ENCODE results near the gene OSCAR. TPM values are rescaled to one million over a fixed set of nuclear protein-coding genes. Genes with fewer than 3 reads are reported as not detected.

Gene OSCAR, protein sequence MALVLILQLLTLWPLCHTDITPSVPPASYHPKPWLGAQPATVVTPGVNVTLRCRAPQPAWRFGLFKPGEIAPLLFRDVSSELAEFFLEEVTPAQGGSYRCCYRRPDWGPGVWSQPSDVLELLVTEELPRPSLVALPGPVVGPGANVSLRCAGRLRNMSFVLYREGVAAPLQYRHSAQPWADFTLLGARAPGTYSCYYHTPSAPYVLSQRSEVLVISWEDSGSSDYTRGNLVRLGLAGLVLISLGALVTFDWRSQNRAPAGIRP
- total RNA-seq, result 0.33 TPM
- long read RNA-seq, partial matches to known transcripts, result 0 of 1 reads
- long read RNA-seq, other reads (novel, unspliced or antisense), result 0 of 1 reads

DNA sequence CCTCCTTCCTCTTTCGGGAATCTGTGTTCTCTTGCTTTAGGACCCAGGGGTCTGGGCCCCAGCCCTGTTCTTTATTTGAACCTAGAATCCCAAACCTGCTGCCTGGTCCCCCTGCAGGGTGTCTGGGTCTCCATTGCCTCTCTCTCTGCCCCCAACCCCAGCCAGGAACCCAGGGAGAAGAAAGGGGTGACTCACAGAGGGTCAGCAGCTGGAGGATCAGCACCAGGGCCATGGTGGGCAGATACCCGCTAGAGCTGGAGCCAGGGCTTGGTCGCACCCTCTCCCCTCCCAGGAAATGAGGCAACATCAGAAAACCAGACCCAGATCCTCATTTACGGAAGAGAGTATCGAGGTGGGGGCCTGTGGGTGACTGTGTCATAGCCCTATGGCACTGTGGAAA, at the start of gene OSCAR:
Gene OSCAR, minus strand, starts transcription at position 243 of the 400 bp plus-strand sequence. Its CDS starts 11 bp downstream, at position 232.
- H3K27me3 ChIP-seq (ENCODE audit: low read depth), result peaks cover 32% of the 10 kb centered on the region
- TF ChIP-seq, protein P1, sequence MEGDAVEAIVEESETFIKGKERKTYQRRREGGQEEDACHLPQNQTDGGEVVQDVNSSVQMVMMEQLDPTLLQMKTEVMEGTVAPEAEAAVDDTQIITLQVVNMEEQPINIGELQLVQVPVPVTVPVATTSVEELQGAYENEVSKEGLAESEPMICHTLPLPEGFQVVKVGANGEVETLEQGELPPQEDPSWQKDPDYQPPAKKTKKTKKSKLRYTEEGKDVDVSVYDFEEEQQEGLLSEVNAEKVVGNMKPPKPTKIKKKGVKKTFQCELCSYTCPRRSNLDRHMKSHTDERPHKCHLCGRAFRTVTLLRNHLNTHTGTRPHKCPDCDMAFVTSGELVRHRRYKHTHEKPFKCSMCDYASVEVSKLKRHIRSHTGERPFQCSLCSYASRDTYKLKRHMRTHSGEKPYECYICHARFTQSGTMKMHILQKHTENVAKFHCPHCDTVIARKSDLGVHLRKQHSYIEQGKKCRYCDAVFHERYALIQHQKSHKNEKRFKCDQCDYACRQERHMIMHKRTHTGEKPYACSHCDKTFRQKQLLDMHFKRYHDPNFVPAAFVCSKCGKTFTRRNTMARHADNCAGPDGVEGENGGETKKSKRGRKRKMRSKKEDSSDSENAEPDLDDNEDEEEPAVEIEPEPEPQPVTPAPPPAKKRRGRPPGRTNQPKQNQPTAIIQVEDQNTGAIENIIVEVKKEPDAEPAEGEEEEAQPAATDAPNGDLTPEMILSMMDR (IDR thresholded peaks at IDR 0.05; ENCODE audit: borderline replicate concordance), result no peak
- peaks cover 32% of the 10 kb centered on the region for H3K4me1 ChIP-seq
- H3K36me3 ChIP-seq, result peaks cover 9% of the 10 kb centered on the region
- no peak within 1 kb of the TSS for H3K4me3 ChIP-seq
- DNase-seq, result no peak
- no peak within 1 kb of the TSS for H3K27ac ChIP-seq (replicated peaks)
- H3K9me3 ChIP-seq (replicated peaks), result no peaks in the 10 kb centered on the region
- intact Hi-C loops (cut with micrococcal nuclease), result no loop called here

DNA sequence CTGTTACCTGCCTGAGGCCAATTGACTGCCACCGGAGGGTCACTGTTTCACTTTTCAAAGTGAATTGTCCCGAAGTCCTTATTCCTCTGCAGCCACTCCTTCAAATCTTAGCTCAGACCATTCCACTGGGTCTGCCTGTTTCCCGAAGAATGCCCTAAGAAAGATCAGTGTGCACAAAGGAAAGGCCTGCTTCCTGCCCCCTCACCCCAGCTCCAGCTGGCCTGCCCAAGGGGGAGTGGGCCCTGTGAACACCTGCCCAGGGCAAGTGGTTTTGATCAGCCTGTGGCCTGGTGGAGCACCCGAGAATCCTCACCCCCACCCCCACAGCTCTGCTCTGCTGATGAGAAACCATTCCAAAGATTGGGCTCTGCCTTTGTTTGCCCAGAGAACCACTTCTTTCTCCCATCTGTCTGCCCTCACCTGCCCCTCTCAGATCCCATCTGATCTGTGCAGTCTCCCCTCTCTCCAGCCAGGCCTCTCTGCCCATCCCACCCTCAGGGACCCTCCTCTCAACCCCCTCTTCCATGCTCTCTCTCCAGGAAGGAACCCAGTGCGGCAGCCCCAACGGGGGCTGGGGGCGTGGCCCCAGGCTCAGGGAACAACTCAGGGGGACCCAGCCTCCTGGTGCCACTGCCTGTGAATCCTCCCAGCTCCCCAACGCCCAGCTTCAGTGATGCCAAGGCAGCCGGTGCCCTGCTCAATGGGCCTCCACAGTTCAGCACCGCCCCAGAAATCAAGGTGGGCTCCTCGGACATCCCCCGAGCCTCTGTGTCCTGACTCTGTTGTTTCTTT, 48.6 kb upstream of the OSCAR start:
- no peaks in the 10 kb centered on the region for H3K27me3 ChIP-seq (ENCODE audit: low read depth)
- H3K36me3 ChIP-seq, result peaks cover 98% of the 10 kb centered on the region
- H3K4me1 ChIP-seq, result peaks cover 37% of the 10 kb centered on the region
- H3K9me3 ChIP-seq (replicated peaks), result no peaks in the 10 kb centered on the region
- H3K4me3 ChIP-seq, result no peak overlapping the region
- no peak overlapping the region for H3K27ac ChIP-seq (replicated peaks)
- intact Hi-C loops (cut with micrococcal nuclease), result no loop called here
- TF ChIP-seq, protein P1 (IDR thresholded peaks at IDR 0.05; ENCODE audit: borderline replicate concordance), result no peak
- no peak for DNase-seq

DNA sequence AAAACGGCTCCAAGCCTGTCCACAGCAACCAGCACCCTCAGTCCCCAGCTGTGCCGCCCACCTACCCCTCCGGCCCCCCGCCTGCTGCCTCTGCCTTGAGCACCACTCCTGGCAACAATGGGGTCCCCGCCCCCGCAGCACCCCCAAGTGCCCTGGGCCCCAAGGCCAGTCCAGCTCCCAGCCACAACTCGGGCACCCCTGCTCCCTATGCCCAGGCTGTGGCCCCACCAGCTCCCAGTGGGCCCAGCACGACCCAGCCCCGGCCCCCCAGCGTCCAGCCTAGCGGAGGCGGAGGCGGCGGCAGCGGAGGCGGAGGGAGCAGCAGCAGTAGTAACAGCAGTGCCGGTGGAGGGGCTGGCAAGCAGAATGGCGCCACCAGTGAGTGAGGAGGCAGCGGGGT, 47.6 kb upstream of the OSCAR start:
- Histone ChIP-seq H3K9me3 (replicated peaks) (no peaks in the 10 kb centered on the region), H3K4me1 (peaks cover 30% of the 10 kb centered on the region), H3K36me3 (peaks cover 98% of the 10 kb centered on the region), H3K4me3 (no peak overlapping the region), H3K27me3 (ENCODE audit: low read depth) (no peaks in the 10 kb centered on the region), H3K27ac (replicated peaks) (peak overlapping the region; percentile 62)
- TF ChIP-seq, protein P1 (IDR thresholded peaks at IDR 0.05; ENCODE audit: borderline replicate concordance), result no peak
- intact Hi-C loops (cut with micrococcal nuclease), result no loop called here
- no peak for DNase-seq

DNA sequence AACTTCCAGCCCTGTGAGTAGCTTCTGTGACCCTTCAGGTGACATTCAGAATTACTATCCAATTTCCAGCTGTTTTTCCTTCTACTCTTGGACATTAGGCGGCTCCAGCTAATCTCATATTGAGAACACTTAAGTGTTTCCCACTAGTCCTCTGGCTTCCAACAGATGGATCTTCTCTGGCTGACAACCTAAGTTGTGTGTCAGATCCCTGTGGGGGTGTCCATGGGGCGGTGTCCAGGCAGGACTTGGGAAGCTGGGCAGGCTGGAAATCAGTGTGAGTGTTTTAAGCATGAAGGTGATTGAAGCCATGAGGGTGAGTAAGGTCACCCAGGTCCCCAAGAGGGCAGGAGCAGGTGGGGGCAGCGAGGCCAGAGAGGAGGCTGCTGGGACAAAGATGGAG, 47.1 kb upstream of the OSCAR start:
- intact Hi-C loops (cut with micrococcal nuclease), result no loop called here
- TF ChIP-seq, protein P1 (IDR thresholded peaks at IDR 0.05; ENCODE audit: borderline replicate concordance), result no peak
- Histone ChIP-seq H3K9me3 (replicated peaks) (no peaks in the 10 kb centered on the region), H3K27me3 (ENCODE audit: low read depth) (no peaks in the 10 kb centered on the region), H3K4me1 (peaks cover 27% of the 10 kb centered on the region), H3K36me3 (peaks cover 98% of the 10 kb centered on the region), H3K4me3 (no peak overlapping the region), H3K27ac (replicated peaks) (peak overlapping the region; percentile 62)
- peak; percentile 67 for DNase-seq

DNA sequence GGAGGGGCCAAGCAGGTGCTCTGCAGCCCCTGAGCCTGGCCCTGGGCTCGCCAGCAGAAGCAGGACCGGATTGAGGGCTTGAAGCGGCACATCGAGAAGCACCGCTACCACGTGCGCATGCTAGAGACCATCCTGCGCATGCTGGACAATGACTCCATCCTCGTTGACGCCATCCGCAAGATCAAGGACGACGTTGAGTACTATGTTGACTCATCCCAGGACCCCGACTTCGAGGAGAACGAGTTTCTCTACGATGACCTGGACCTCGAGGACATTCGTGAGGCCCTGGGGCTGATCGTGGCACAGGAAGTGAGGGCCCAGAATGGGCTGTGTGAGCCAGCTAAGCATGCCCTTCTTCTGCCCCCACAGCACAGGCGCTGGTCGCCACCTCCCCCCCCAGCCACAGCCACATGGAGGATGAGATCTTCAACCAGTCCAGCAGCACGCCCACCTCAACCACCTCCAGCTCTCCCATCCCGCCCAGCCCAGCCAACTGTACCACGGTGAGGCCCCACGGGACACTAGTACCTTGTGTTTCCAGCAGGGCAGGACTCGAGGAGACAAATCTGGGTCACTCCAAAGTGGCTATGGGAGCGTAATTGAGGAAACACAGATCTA, 45.0 kb upstream of the OSCAR start:
- Histone ChIP-seq H3K4me3 (no peak overlapping the region), H3K36me3 (peaks cover 81% of the 10 kb centered on the region), H3K4me1 (peaks cover 41% of the 10 kb centered on the region), H3K27me3 (ENCODE audit: low read depth) (no peaks in the 10 kb centered on the region), H3K27ac (replicated peaks) (no peak overlapping the region), H3K9me3 (replicated peaks) (no peaks in the 10 kb centered on the region)
- DNase-seq, result no peak
- intact Hi-C loops (cut with micrococcal nuclease), result no loop called here
- TF ChIP-seq, protein P1 (IDR thresholded peaks at IDR 0.05; ENCODE audit: borderline replicate concordance), result no peak

Measured in left ventricle myocardium inferior (tissue), 1 donor.